ENCODE data around the gene UXS1. TPM values are rescaled to one million over a fixed set of nuclear protein-coding genes. Genes with fewer than 3 reads are reported as not detected.

The UXS1 gene
- total and polyA plus RNA-seq, 2 donors (not counting 3 experiments of a cell fraction or from before 2014, with no cell fraction given), result 34.2 to 43.2 TPM

GRCh38 chr2:106185475-106186184 lies 8.5 kb downstream of the UXS1 start:
- H2AFZ ChIP-seq (ENCODE audit: low read depth, low read length), result no peak overlapping the region
- no peaks in the 10 kb centered on the region for H3K36me3 ChIP-seq (ENCODE audit: control insufficient read depth in 2 of 2, extremely low read depth in 1 of 2, insufficient read depth in 2 of 2, low read length in 2 of 2)
- ChIA-PET CTCF (no interaction called here), POLR2A (no interaction called here)
- TF ChIP-seq POLR2A (IDR thresholded peaks at IDR 0.05; ENCODE audit: low read depth, low read length) (no peak), MAX (IDR thresholded peaks at IDR 0.05; ENCODE audit: insufficient read depth, insufficient read length) (no peak), JUN (IDR thresholded peaks at IDR 0.05; ENCODE audit: borderline replicate concordance, insufficient read depth, insufficient read length, low read depth) (no peak), POLR2AphosphoS5 (IDR thresholded peaks at IDR 0.05; ENCODE audit: insufficient read depth, low read depth, low read length) (no peak), CTCF (IDR thresholded peaks at IDR 0.05; ENCODE audit: extremely low read depth in 1 of 2, insufficient read depth in 1 of 2, low read depth in 1 of 2, low read length in 2 of 2) (no peak), FOS (IDR thresholded peaks at IDR 0.05; ENCODE audit: borderline replicate concordance, insufficient read depth, low read length) (no peak), GATA2 (IDR thresholded peaks at IDR 0.05; ENCODE audit: insufficient read depth, insufficient read length, low read depth, low read length) (no peak), EZH2 (IDR thresholded peaks at IDR 0.05; ENCODE audit: borderline replicate concordance, low read depth, low read length, severe bottlenecking) (no peak), MYC (IDR thresholded peaks at IDR 0.05; ENCODE audit: low read depth, low read length) (no peak)
- H3K9ac ChIP-seq (replicated peaks; ENCODE audit: extremely low read depth, insufficient read depth, low read length), result no peak overlapping the region
- no peak overlapping the region for H3K27ac ChIP-seq (ENCODE audit: insufficient read depth, low read depth, low read length)
- H3K9me1 ChIP-seq (replicated peaks; ENCODE audit: control insufficient read depth, extremely low read depth, insufficient read depth, low read length), result no peaks in the 10 kb centered on the region
- BruUV-seq (replicated peaks), result no TSS peak
- no peak overlapping the region for H3K4me3 ChIP-seq (replicated peaks in 1 of 3; ENCODE audit: insufficient read depth in 1 of 3, low read depth in 1 of 3, low read length in 3 of 3)
- intact Hi-C loops (cut with micrococcal nuclease), result no loop called here
- H3K4me2 ChIP-seq (ENCODE audit: insufficient read depth, low read length), result no peak overlapping the region
- no peaks in the 10 kb centered on the region for H3K4me1 ChIP-seq (ENCODE audit: control insufficient read depth, extremely low read depth, insufficient read depth, low read length)
- H3K9me3 ChIP-seq (replicated peaks; ENCODE audit: control insufficient read depth, insufficient read depth, low read length), result no peaks in the 10 kb centered on the region
- no peaks in the 10 kb centered on the region for H3K27me3 ChIP-seq (ENCODE audit: control insufficient read depth in 2 of 2, insufficient read depth in 2 of 2, low read length in 2 of 2)
- H4K20me1 ChIP-seq (replicated peaks; ENCODE audit: control insufficient read depth, extremely low read depth, insufficient read depth, low read length), result no peaks in the 10 kb centered on the region
- dilution Hi-C loops (cut with MboI; ENCODE audit: extremely low pct_ligation_motif_present, low sequenced_read_pairs), result no loop called here
- H3K79me2 ChIP-seq (ENCODE audit: control insufficient read depth, insufficient read depth, low read length), result peaks cover 27% of the 10 kb centered on the region
- DNase-seq (ENCODE audit: low read depth, low spot score), result no peak
- no peak for FAIRE-seq
